HCT116 (cell line): Measurements from ENCODE around the gene CAPZA2.

Experiments used
- POLR2A ChIP-seq: IDR thresholded peaks from 2 replicates; pipeline ENCODE4 v1.7.0; 2011; ENCODE audit warnings: borderline replicate concordance; ENCODE audit not compliant: insufficient read depth, insufficient read length; ENCODE audit errors: extremely low read depth
- RAD21 ChIP-seq: IDR thresholded peaks from 2 replicates; pipeline ENCODE4 v1.6.1; 2012; ENCODE audit warnings: low read depth, mild to moderate bottlenecking
- YY1 ChIP-seq: IDR thresholded peaks from 2 replicates; pipeline ENCODE4 v1.6.1; 2011; ENCODE audit warnings: low read length, low read depth, moderate library complexity, mild to moderate bottlenecking; ENCODE audit not compliant: insufficient replicate concordance; ENCODE audit errors: extremely low read depth
- TF ChIP-seq, protein P1 (sequence below), 3 experiments: fragments of 200-600 bp in 1 of 3; sonication (generic) in 1 of 3; IDR thresholded peaks in 2 of 3; conservative IDR thresholded peaks in 1 of 3; 2 replicates each; pipeline ENCODE4 v1.5.1; 2012 to 2017; ENCODE audit warnings: low read depth in 2 of 3, low read length in 2 of 3, antibody characterized with exemption in 1 of 3, borderline replicate concordance in 1 of 3, control low read depth in 1 of 3, mild to moderate bottlenecking in 1 of 3, mixed read lengths in 1 of 3, mixed run types in 1 of 3, moderate library complexity in 1 of 3; ENCODE audit not compliant: insufficient read depth in 1 of 3

DNA sequence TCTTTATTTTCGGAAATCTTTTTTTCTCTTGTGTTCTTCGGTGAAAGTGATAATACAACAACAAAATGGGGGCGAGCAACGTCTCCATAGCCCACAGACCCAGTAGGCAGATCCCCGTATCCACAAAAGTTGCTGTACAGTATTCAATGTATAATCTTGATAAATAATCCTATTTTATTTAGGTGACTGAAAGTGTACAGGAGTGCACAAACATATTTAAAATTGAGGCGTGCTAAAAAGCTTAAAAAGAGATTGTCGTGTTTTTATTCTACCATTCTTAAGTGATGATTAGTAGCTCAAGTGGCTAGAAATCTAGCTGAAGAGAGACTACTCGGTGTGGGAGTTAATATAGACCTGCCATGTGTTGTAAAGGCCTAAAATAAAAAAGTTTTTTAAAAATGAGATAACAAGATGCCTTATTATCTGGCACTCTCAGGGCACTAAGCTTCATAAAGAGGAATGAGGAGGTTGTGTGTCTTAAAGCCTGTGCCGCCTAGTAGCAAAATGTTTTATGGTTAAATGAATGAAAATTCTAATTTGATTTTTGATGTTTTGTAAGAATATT lies 1.6 kb downstream of the CAPZA2 start:
- TF ChIP-seq RAD21 (no peak), POLR2A (no peak), YY1 (no peak)
- TF ChIP-seq, protein P1, sequence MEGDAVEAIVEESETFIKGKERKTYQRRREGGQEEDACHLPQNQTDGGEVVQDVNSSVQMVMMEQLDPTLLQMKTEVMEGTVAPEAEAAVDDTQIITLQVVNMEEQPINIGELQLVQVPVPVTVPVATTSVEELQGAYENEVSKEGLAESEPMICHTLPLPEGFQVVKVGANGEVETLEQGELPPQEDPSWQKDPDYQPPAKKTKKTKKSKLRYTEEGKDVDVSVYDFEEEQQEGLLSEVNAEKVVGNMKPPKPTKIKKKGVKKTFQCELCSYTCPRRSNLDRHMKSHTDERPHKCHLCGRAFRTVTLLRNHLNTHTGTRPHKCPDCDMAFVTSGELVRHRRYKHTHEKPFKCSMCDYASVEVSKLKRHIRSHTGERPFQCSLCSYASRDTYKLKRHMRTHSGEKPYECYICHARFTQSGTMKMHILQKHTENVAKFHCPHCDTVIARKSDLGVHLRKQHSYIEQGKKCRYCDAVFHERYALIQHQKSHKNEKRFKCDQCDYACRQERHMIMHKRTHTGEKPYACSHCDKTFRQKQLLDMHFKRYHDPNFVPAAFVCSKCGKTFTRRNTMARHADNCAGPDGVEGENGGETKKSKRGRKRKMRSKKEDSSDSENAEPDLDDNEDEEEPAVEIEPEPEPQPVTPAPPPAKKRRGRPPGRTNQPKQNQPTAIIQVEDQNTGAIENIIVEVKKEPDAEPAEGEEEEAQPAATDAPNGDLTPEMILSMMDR (IDR thresholded peaks at IDR 0.05 in 2 of 3, conservative IDR thresholded peaks at IDR 0.05 in 1 of 3; ENCODE audit: borderline replicate concordance in 1 of 3, insufficient read depth in 1 of 3, low read depth in 2 of 3, low read length in 2 of 3) = no peak
